ENCODE data around the gene PGAP3. TPM values are rescaled to one million over a fixed set of nuclear protein-coding genes. Genes with fewer than 3 reads are reported as not detected.
"Not testable (repeated sequence)": the region's sequence is repeated elsewhere in the genome, so short reads cannot be mapped to it uniquely, and the experiment has no call there.

PGAP3 gene
- total and polyA plus RNA-seq, 2 of the 4 experiments (the other 2 are of a cell fraction) = 4.3 to 9.8 TPM

DNA sequence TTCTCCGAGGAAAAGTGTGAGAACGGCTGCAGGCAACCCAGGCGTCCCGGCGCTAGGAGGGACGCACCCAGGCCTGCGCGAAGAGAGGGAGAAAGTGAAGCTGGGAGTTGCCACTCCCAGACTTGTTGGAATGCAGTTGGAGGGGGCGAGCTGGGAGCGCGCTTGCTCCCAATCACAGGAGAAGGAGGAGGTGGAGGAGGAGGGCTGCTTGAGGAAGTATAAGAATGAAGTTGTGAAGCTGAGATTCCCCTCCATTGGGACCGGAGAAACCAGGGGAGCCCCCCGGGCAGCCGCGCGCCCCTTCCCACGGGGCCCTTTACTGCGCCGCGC, 11.9 kb upstream of the PGAP3 start, which contains the start of gene ERBB2:
ERBB2 (plus strand) TSS at position 247 of the 330 bp plus-strand sequence. CDS start 175 bp downstream, outside the sequence.
- WGBS, 2 experiments (ENCODE audit: extremely low coverage in 2 of 2, insufficient read length in 1 of 2) = 0% methylated on average over 2 of the region's 20 CpGs; no CpG with 5 or more reads in 1 of the 2 experiments
- Histone ChIP-seq H3K56ac (ENCODE audit: extremely low read depth, insufficient read depth, low read length) (peak within 1 kb of the TSS; percentile 19; the same call in 1 of the 2 replicates), H2AFZ (replicated peaks; ENCODE audit: low read length, poor library complexity) (peak within 1 kb of the TSS; percentile 89), H2BK20ac (ENCODE audit: low read depth, low read length) (no peak within 1 kb of the TSS), H3K79me1 (ENCODE audit: low read depth in 1 of 2, low read length in 2 of 2) (peaks cover 0 to 49% of the 10 kb centered on the region in 2 experiments; a peak in 3 of 4 replicates), H3K27me3 (ENCODE audit: control insufficient read depth, insufficient read depth, low read length) (no peaks in the 10 kb centered on the region), H3K4ac (ENCODE audit: low read depth, low read length) (peak within 1 kb of the TSS; percentile 83), H3K18ac (ENCODE audit: low read depth, low read length) (peak within 1 kb of the TSS; percentile 70), H3K27ac (ENCODE audit: insufficient read depth, low read length) (peak within 1 kb of the TSS; percentile 46; the same call in 1 of the 2 replicates), H4K91ac (ENCODE audit: insufficient read depth, low read depth, low read length) (peak within 1 kb of the TSS; percentile 46), H2AK9ac (replicated peaks; ENCODE audit: low read depth, low read length, poor library complexity) (peak within 1 kb of the TSS; percentile 94), H4K8ac (ENCODE audit: low read depth in 2 of 2, low read length in 2 of 2) (peak within 1 kb of the TSS; percentile 86 to 88), H2BK15ac (ENCODE audit: low read depth, low read length) (no peak within 1 kb of the TSS), H3K4me3 (ENCODE audit: insufficient read depth, low read depth, low read length) (peak within 1 kb of the TSS; percentile 90), H3K36me3 (ENCODE audit: control insufficient read depth, insufficient read depth, low read length) (no peaks in the 10 kb centered on the region), H3K4me2 (ENCODE audit: low read depth, low read length) (peak within 1 kb of the TSS; percentile 99), H3K9me1 (ENCODE audit: insufficient read depth, low read length) (peaks cover 24% of the 10 kb centered on the region), H4K5ac (ENCODE audit: low read depth, low read length) (peak within 1 kb of the TSS; percentile 91), H4K20me1 (ENCODE audit: insufficient read depth, low read length) (peaks cover 35% of the 10 kb centered on the region), H3K14ac (replicated peaks; ENCODE audit: low read depth, low read length) (peak within 1 kb of the TSS; percentile 68), H3K9me3 (ENCODE audit: control insufficient read depth, insufficient read depth, low read length) (no peaks in the 10 kb centered on the region), H3K23ac (ENCODE audit: low read depth, low read length) (peak within 1 kb of the TSS; percentile 96), H3K9ac (ENCODE audit: low read depth, low read length) (peak within 1 kb of the TSS; percentile 87), H3K4me1 (ENCODE audit: control insufficient read depth, insufficient read depth, low read length) (peaks cover 18% of the 10 kb centered on the region), H2BK120ac (ENCODE audit: low read depth, low read length) (no peak within 1 kb of the TSS; the same call in 1 of the 2 replicates), H2AK5ac (ENCODE audit: low read depth, low read length) (peak within 1 kb of the TSS; percentile 62), H2BK5ac (ENCODE audit: low read depth, low read length, poor library complexity, severe bottlenecking) (peak within 1 kb of the TSS; percentile 30)
- TF ChIP-seq BHLHE40 (IDR thresholded peaks at IDR 0.05; ENCODE audit: low read depth, low read length) (no peak), MAZ (IDR thresholded peaks at IDR 0.05; ENCODE audit: borderline replicate concordance, low read depth, low read length) (peak; percentile 99), CHD1 (IDR thresholded peaks at IDR 0.05; ENCODE audit: low read depth, low read length) (no peak)
- in situ Hi-C loops (cut with MboI; ENCODE audit: low sequenced_read_pairs) (no loop called here), dilution Hi-C loops (cut with HindIII; ENCODE audit: low sequenced_read_pairs, unreplicated experiment) (no loop called here), intact Hi-C loops (cut with micrococcal nuclease) (no loop called here)
- no TSS peak for BruUV-seq (replicated peaks)
- POLR2A ChIA-PET (ENCODE audit: unreplicated experiment) = interaction anchor here (0.6 kb wide), 2 partner anchors 12 to 77 kb away, joined by 4 to 6 read pairs; partner anchors contain the start of gene PGAP3
- CTCF ChIA-PET = interaction anchor here (1.3 to 1.5 kb wide), 2 partner anchors 11 to 31 kb away, joined by 5 to 7 read pairs; partner anchors contain the start of gene PGAP3
- DNase-seq (peak; percentile 73), ATAC-seq (ENCODE audit: low read depth) (peak; percentile 92)

DNA sequence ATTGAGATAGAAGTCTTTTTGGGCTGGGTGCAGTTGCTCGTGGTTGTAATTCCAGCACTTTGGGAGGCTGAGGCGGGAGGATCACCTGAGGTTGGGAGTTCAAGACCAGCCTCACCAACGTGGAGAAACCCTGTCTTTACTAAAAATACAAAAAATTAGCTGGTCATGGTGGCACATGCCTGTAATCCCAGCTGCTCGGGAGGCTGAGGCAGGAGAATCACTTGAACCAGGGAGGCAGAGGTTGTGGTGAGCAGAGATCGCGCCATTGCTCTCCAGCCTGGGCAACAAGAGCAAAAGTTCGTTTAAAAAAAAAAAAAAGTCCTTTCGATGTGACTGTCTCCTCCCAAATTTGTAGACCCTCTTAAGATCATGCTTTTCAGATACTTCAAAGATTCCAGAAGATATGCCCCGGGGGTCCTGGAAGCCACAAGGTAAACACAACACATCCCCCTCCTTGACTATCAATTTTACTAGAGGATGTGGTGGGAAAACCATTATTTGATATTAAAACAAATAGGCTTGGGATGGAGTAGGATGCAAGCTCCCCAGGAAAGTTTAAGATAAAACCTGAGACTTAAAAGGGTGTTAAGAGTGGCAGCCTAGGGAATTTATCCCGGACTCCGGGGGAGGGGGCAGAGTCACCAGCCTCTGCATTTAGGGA, 11.4 kb upstream of the PGAP3 start:
- ChIA-PET CTCF (interaction anchor here (1.5 kb wide), 1 partner anchor 11 kb away, joined by 7 read pairs; the partner anchor contains the start of gene PGAP3), POLR2A (ENCODE audit: unreplicated experiment) (interaction anchor here (0.6 kb wide), 1 partner anchor 11 kb away, joined by 4 read pairs; the partner anchor contains the start of gene PGAP3)
- peak overlapping the region; percentile 13 for H2AK9ac ChIP-seq (replicated peaks; ENCODE audit: low read depth, low read length, poor library complexity)
- H2BK120ac ChIP-seq (ENCODE audit: low read depth, low read length); dilution Hi-C loops (cut with HindIII; ENCODE audit: low sequenced_read_pairs, unreplicated experiment); H3K56ac ChIP-seq (ENCODE audit: extremely low read depth, insufficient read depth, low read length); H2BK20ac ChIP-seq (ENCODE audit: low read depth, low read length); DNase-seq; intact Hi-C loops (cut with micrococcal nuclease); BruUV-seq (replicated peaks); H3K9me3 ChIP-seq (ENCODE audit: control insufficient read depth, insufficient read depth, low read length); in situ Hi-C loops (cut with MboI; ENCODE audit: low sequenced_read_pairs); H3K27me3 ChIP-seq (ENCODE audit: control insufficient read depth, insufficient read depth, low read length); H2BK15ac ChIP-seq (ENCODE audit: low read depth, low read length); H3K36me3 ChIP-seq (ENCODE audit: control insufficient read depth, insufficient read depth, low read length): not testable (repeated sequence)
- peak overlapping the region; percentile 96 for H3K4me2 ChIP-seq (ENCODE audit: low read depth, low read length)
- peak; percentile 1 for ATAC-seq (ENCODE audit: low read depth)
- H3K79me1 ChIP-seq (ENCODE audit: low read depth in 1 of 2, low read length in 2 of 2) = peaks cover 0 to 45% of the 10 kb centered on the region in 2 experiments; a peak in 3 of 4 replicates
- peak overlapping the region; percentile 90 for H3K4me3 ChIP-seq (ENCODE audit: insufficient read depth, low read depth, low read length)
- H4K5ac ChIP-seq (ENCODE audit: low read depth, low read length) = peak overlapping the region; percentile 91
- H3K4ac ChIP-seq (ENCODE audit: low read depth, low read length) = peak overlapping the region; percentile 47
- H4K8ac ChIP-seq (ENCODE audit: low read depth in 2 of 2, low read length in 2 of 2) = peak overlapping the region; percentile 86 to 88
- peak overlapping the region; percentile 21; the same call in 1 of the 2 replicates for H3K23ac ChIP-seq (ENCODE audit: low read depth, low read length)
- H3K4me1 ChIP-seq (ENCODE audit: control insufficient read depth, insufficient read depth, low read length) = peaks cover 14% of the 10 kb centered on the region
- H3K14ac ChIP-seq (replicated peaks; ENCODE audit: low read depth, low read length) = peak overlapping the region; percentile 26; the same call in 1 of the 2 replicates
- peak overlapping the region; percentile 31; the same call in 1 of the 2 replicates for H4K91ac ChIP-seq (ENCODE audit: insufficient read depth, low read depth, low read length)
- H2BK5ac ChIP-seq (ENCODE audit: low read depth, low read length, poor library complexity, severe bottlenecking) = peak overlapping the region; percentile 30
- H3K9me1 ChIP-seq (ENCODE audit: insufficient read depth, low read length) = peaks cover 21% of the 10 kb centered on the region
- peaks cover 30% of the 10 kb centered on the region for H4K20me1 ChIP-seq (ENCODE audit: insufficient read depth, low read length)
- H3K9ac ChIP-seq (ENCODE audit: low read depth, low read length) = peak overlapping the region; percentile 87
- H3K18ac ChIP-seq (ENCODE audit: low read depth, low read length) = peak overlapping the region; percentile 70
- H2AK5ac ChIP-seq (ENCODE audit: low read depth, low read length) = peak overlapping the region; percentile 26; the same call in 1 of the 2 replicates
- WGBS, 2 experiments (ENCODE audit: extremely low coverage in 2 of 2, insufficient read length in 1 of 2) = 80% methylated on average over 1 of the region's 11 CpGs; no CpG with 5 or more reads in 1 of the 2 experiments
- peak overlapping the region; percentile 89 for H2AFZ ChIP-seq (replicated peaks; ENCODE audit: low read length, poor library complexity)
- 0 out of 2 replicates have a peak overlapping the region, but pooled peaks have one; percentile 21 for H3K27ac ChIP-seq (ENCODE audit: insufficient read depth, low read length)

Measured in IMR-90 (cell line).